Mucosa of descending colon (tissue), 3 donors: ENCODE measurements around the gene LHFPL4. TPM values are rescaled to one million over a fixed set of nuclear protein-coding genes. Genes with fewer than 3 reads are reported as not detected.

Experiments
- ATAC-seq: fragments of 200-7000 bp; cut with Tn5 transposase; one replicate; pipeline ENCODE4 v1.9.1; 2020; ENCODE audit warnings: mild to moderate bottlenecking, moderate library complexity
- DNase-seq, 3 donors: peaks; one replicate each; pipeline ENCODE4 v3.0.0-alpha.2; 2020
- H3K36me3 ChIP-seq: fragments of 200-600 bp; one replicate; pipeline ENCODE4 v1.8.0; 2021; ENCODE audit warnings: low read depth, mild to moderate bottlenecking
- H3K4me1 ChIP-seq: fragments of 200-600 bp; one replicate; pipeline ENCODE4 v1.8.0; 2021; ENCODE audit warnings: low read depth, mild to moderate bottlenecking
- H3K4me3 ChIP-seq: fragments of 200-600 bp; one replicate; pipeline ENCODE4 v1.8.0; 2021; ENCODE audit warnings: mild to moderate bottlenecking
- H3K9me3 ChIP-seq: fragments of 200-600 bp; one replicate; pipeline ENCODE4 v1.8.0; 2021; ENCODE audit warnings: mild to moderate bottlenecking
- intact Hi-C, 2 donors: fragments of 100-400 bp; cut with DNase I in 1 of 2; cut with micrococcal nuclease in 1 of 2; formaldehyde crosslinking; loops; one replicate each; pipeline versions ENCODE4 v1.11.0 to v1.11.1; 2022; cut with DNase I, micrococcal nuclease
- total RNA-seq, 3 donors: library from RNA; stranded (reverse); fragmentation: NEBNext Ultra II Directional in 2 of 3; extraction: Animal tissue kit (Norgen Biotek cat#: 25700) in 2 of 3; gene quantifications; one replicate each; pipeline versions ENCODE4 v1.2.1 to v1.2.4, GENCODE V29; 2021 to 2023
- TF ChIP-seq, protein P1 (sequence below): fragments of 200-600 bp; IDR thresholded peaks from one replicate; pipeline ENCODE4 v1.8.0; 2022; ENCODE audit warnings: antibody characterized with exemption, mild to moderate bottlenecking
- donor health status: DM: no; HTN: no; CAD: no; lungs with moderate emphysema.
- donor health status: DM: no; HTN: no; CAD: no.
- donor health status: DM: no; HTN: yes; CAD: no.

The LHFPL4 gene
- total RNA-seq, 3 donors from 2014 or later, result 0.14 to 1.6 (median 0.70) TPM

DNA sequence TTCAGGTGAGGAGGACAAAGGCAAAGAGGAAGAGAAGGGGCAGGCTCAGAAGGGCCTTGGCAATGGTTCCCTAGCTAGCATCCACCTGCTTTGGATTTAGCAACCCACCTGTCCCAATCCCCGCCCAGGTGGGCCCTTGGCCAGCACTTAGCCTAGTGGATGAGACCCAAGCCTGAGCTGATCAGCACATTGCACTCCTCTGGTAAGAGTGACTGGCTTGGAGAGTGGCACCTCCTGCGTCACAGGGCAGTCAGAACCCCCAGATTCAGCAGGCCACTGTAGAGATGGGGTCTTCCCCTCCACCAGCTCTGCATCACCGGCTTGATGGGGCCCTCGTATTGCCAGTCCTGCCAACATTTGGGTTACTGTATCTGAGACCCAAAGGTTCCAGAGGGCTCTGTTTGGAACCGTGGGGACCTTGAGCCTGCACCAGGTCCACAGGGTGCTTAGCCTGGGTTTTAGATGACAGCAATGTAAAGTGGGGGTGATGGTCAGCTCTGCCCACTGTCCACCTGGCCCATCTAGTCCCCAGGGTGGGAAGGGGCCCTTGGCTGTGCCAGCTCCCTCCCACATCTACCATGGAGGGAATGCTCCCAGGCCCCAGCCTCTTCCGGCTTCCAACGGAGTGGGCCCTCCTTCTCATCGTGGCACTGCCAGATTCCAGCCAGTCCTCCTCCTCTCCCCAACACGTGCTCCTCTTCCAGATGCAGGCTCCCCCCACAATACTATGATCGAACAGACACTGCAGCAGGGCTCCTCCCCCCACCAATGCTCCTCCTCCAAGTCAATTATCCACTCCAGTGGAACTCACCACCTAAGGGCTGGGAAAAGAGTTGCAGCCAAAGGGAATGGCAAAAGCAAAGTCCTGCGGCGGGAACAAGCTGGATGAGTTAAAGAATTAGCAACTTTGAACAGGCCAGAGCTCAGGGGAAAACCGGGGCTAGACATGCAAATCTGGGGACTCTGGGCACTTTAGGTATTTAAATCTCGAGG is 45.7 kb downstream of the LHFPL4 start:
- ATAC-seq (peak; percentile 12), DNase-seq (no peak)
- Histone ChIP-seq H3K9me3 (no peaks in the 10 kb centered on the region), H3K4me3 (no peak overlapping the region), H3K4me1 (no peaks in the 10 kb centered on the region), H3K36me3 (no peaks in the 10 kb centered on the region)
- intact Hi-C loops, result no loop called here
- TF ChIP-seq, protein P1, sequence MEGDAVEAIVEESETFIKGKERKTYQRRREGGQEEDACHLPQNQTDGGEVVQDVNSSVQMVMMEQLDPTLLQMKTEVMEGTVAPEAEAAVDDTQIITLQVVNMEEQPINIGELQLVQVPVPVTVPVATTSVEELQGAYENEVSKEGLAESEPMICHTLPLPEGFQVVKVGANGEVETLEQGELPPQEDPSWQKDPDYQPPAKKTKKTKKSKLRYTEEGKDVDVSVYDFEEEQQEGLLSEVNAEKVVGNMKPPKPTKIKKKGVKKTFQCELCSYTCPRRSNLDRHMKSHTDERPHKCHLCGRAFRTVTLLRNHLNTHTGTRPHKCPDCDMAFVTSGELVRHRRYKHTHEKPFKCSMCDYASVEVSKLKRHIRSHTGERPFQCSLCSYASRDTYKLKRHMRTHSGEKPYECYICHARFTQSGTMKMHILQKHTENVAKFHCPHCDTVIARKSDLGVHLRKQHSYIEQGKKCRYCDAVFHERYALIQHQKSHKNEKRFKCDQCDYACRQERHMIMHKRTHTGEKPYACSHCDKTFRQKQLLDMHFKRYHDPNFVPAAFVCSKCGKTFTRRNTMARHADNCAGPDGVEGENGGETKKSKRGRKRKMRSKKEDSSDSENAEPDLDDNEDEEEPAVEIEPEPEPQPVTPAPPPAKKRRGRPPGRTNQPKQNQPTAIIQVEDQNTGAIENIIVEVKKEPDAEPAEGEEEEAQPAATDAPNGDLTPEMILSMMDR, result no peak

DNA sequence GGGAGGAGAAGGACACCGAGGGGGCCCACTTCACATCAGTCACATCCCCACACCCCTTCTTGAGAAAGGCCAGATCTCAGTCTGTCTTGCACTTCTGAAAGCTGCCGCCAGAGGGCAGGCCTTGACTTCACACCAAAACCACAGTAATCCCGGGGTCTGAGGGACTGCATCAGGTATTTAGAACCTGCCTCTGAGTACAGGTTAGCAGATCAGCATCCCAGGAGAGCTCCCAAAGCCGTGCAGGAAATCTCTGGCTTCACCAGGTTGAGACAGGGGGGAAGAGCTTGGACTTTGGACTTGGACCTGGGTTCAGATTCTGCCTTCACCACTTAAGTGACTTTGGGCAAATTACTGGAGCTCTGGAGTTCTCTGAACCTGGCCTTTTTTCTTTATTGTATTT is 50.3 kb downstream of the LHFPL4 start:
- DNase-seq, result peak in 2 of 3 donors; percentile 77 to 86
- intact Hi-C loops, result no loop called here
- TF ChIP-seq, protein P1, result peak; percentile 74
- Histone ChIP-seq H3K36me3 (no peaks in the 10 kb centered on the region), H3K4me1 (peaks cover 6% of the 10 kb centered on the region), H3K9me3 (no peaks in the 10 kb centered on the region), H3K4me3 (no peak overlapping the region)
- ATAC-seq, result peak; percentile 63

DNA sequence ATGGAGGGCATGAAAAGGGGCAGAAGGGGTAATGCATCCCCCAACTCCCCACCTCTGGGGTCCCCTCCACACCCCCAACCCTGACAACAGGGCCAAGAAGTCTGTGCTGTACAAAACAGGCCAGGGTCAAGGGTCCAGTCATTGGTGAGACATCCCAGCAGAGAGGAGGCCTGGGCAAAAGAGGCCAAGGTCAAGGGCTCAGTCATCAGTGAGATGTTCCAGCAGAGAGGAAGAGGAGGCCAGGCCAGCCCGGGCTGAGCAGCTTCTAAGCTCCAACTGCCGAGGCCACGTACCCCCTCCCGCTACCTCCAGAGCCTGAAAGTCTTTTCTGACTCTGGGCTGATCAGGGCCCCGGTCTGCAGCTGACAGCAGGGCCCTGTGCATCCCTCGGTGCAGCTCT is 52.4 kb downstream of the LHFPL4 start:
- TF ChIP-seq, protein P1, result no peak
- intact Hi-C loops, result no loop called here
- Histone ChIP-seq H3K4me1 (peaks cover 6% of the 10 kb centered on the region), H3K9me3 (no peaks in the 10 kb centered on the region), H3K4me3 (no peak overlapping the region), H3K36me3 (no peaks in the 10 kb centered on the region)
- no peak for ATAC-seq
- DNase-seq, result no peak

DNA sequence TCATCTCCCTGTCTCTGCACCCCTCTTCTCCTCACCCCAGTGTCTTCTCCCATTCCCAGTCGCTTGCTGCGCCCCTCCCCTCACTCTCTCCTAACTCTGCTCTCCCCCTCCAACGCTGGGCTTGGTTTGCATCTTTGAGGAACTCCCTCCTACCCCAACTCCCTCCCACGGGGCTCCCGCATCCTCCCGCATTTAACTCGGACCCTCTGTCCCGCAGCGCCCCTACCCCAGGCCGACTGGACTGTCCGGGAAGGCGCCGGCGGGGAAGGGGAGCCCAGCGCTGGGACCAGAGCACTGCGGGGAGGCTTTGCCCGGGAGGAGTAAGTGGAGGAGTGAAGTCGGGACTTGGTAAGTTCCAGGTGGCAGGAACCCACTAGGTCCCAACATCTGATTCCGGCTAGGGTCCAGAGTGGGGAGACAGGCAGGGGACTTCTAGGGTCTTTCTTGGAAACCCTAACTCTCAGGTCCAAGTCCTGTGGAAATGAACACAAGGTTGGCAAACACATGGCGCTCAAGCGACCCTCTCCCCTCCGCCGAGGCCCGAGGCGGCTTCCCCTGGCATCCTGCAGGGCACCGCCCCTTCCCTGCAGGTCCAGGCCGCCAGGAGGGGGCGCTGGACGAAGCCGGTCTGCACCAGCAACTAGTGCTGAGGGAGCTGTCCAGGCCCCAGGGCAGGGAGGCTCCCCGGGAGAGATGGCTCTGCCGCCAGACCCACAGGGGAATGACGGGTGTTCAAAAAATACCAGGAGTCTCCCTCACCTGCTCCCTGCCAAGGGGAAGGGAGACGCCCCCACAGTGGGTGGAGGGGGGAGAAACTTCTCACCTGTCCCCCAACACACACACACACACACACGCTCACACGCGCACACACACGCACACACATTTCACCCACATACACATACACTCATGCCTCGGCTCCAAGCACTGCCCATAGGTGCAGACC is 53.2 kb downstream of the LHFPL4 start:
- Histone ChIP-seq H3K36me3 (no peaks in the 10 kb centered on the region), H3K4me1 (peaks cover 6% of the 10 kb centered on the region), H3K4me3 (no peak overlapping the region), H3K9me3 (no peaks in the 10 kb centered on the region)
- intact Hi-C loops, result no loop called here
- TF ChIP-seq, protein P1, result peak; percentile 62
- DNase-seq (peak; percentile 59 to 80 (median 73)), ATAC-seq (peak; percentile 81)

DNA sequence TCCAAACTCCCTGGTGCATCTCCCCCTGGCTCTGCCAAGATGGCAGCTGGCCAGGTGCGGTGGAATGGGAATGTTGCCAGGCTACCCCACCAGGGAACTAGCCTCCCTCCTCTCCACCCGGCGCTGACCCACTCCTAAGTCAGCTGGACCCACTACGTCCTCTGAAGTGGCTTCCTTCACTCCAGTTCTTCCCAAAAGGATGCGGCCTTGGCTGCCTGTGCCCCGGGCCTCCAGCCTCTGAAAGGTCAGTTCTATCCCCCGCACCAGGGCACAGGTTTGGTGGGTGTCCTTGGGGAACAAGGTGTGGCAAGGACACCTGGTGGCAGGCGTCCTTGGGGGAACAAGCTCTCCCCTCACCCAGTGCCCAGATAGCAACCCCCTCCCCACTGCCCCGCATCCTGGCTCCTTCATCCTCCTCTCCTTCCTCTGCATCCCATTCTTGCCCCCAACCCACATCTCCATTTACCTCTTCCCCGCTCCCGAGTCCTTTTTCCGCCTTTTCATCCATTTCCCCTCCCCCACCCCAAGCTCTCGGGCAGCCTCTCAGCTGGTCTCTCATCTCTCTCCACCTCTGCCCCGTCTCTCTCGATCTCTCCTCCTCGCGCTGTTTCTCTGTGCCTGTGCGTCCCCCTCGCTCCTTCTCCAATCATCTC is 54.0 kb downstream of the LHFPL4 start:
- ATAC-seq, result no peak
- intact Hi-C loops, result no loop called here
- no peak for DNase-seq
- Histone ChIP-seq H3K4me1 (peaks cover 6% of the 10 kb centered on the region), H3K36me3 (no peaks in the 10 kb centered on the region), H3K9me3 (no peaks in the 10 kb centered on the region), H3K4me3 (no peak overlapping the region)
- TF ChIP-seq, protein P1, result no peak
